Neural crest cell (in vitro differentiated cells): ENCODE data around the gene CAPN11. TPM values are rescaled to one million over a fixed set of nuclear protein-coding genes. Genes with fewer than 3 reads are reported as not detected.
A peak's percentile ranks its signal among the peaks of the same experiment; 100 is the strongest.

Experiments
- DNase-seq: peaks from one replicate; pipeline ENCODE4 v3.0.0; 2021; ENCODE audit warnings: low read depth, mixed read lengths, low spot score
- H3K27ac Mint-ChIP-seq: one replicate; pipeline ENCODE4 v1.8.0; 2021; ENCODE audit warnings: mild to moderate bottlenecking, mixed read lengths; ENCODE audit not compliant: unreplicated experiment
- H3K27me3 Mint-ChIP-seq: 2 replicates; pipeline ENCODE4 v1.8.0; 2021; ENCODE audit warnings: low read depth, mild to moderate bottlenecking, mixed read lengths
- H3K36me3 Mint-ChIP-seq: 2 replicates; pipeline ENCODE4 v1.8.0; 2021; ENCODE audit warnings: low read depth, mild to moderate bottlenecking, mixed read lengths
- H3K4me1 Mint-ChIP-seq: 2 replicates; pipeline ENCODE4 v1.8.0; 2021; ENCODE audit warnings: mixed read lengths
- H3K4me3 Mint-ChIP-seq: one replicate; pipeline ENCODE4 v1.8.0; 2021; ENCODE audit warnings: mild to moderate bottlenecking, mixed read lengths
- H3K9me3 Mint-ChIP-seq: 2 replicates; pipeline ENCODE4 v1.8.0; 2021; ENCODE audit warnings: mixed read lengths
- CTCF ChIP-seq: fragments of 200-600 bp; sonication (generic); conservative IDR thresholded peaks from 2 replicates; pipeline ENCODE4 v1.5.0; 2021; ENCODE audit warnings: antibody characterized with exemption, mild to moderate bottlenecking
- total RNA-seq: library from RNA; stranded (reverse); gene quantifications from 2 replicates; pipeline ENCODE4 v1.2.1, GENCODE V29; 2021

The CAPN11 gene
- total RNA-seq, 1 donor from 2014 or later, result not detected

GRCh38 chr6:44219815-44220784 lies 61.5 kb downstream of the CAPN11 start:
- TF ChIP-seq CTCF, result no peak
- Mint-ChIP-seq H3K4me1 (peaks cover 50% of the 10 kb centered on the region), H3K27me3 (peaks cover 16% of the 10 kb centered on the region), H3K36me3 (no peaks in the 10 kb centered on the region), H3K9me3 (no peaks in the 10 kb centered on the region), H3K27ac (peak overlapping the region; percentile 35), H3K4me3 (peak overlapping the region; percentile 88)
- DNase-seq, result no peak

- peaks cover 53% of the 10 kb centered on the region for H3K4me1 Mint-ChIP-seq
- no peak for DNase-seq
- peak overlapping the region; percentile 76 for H3K4me3 Mint-ChIP-seq
- H3K9me3 Mint-ChIP-seq, result no peaks in the 10 kb centered on the region
- no peaks in the 10 kb centered on the region for H3K36me3 Mint-ChIP-seq
- H3K27ac Mint-ChIP-seq, result no peak overlapping the region
- TF ChIP-seq CTCF, result no peak
- H3K27me3 Mint-ChIP-seq, result peaks cover 16% of the 10 kb centered on the region
These were observed 62.3 kb downstream of the CAPN11 start for GRCh38 chr6:44220913-44221290.

GRCh38 chr6:44221291-44221960 lies 62.8 kb downstream of the CAPN11 start:
- Mint-ChIP-seq H3K4me3 (peak overlapping the region; percentile 76), H3K36me3 (no peaks in the 10 kb centered on the region), H3K27me3 (peaks cover 16% of the 10 kb centered on the region), H3K4me1 (peaks cover 58% of the 10 kb centered on the region), H3K9me3 (no peaks in the 10 kb centered on the region), H3K27ac (no peak overlapping the region)
- TF ChIP-seq CTCF, result peak; percentile 70
- DNase-seq, result peak; percentile 55

GRCh38 chr6:44221961-44222335 lies 63.3 kb downstream of the CAPN11 start:
- H3K9me3 Mint-ChIP-seq, result no peaks in the 10 kb centered on the region
- H3K4me3 Mint-ChIP-seq, result peak overlapping the region; percentile 87
- H3K27ac Mint-ChIP-seq, result no peak overlapping the region
- H3K36me3 Mint-ChIP-seq, result no peaks in the 10 kb centered on the region
- peaks cover 12% of the 10 kb centered on the region for H3K27me3 Mint-ChIP-seq
- peaks cover 58% of the 10 kb centered on the region for H3K4me1 Mint-ChIP-seq
- no peak for TF ChIP-seq CTCF
- no peak for DNase-seq

GRCh38 chr6:44222486-44223318 lies 64.1 kb downstream of the CAPN11 start:
- Mint-ChIP-seq H3K27ac (peak overlapping the region; percentile 71), H3K36me3 (no peaks in the 10 kb centered on the region), H3K9me3 (no peaks in the 10 kb centered on the region), H3K4me1 (peaks cover 61% of the 10 kb centered on the region), H3K27me3 (peaks cover 11% of the 10 kb centered on the region), H3K4me3 (peak overlapping the region; percentile 87)
- DNase-seq, result no peak
- TF ChIP-seq CTCF, result no peak
